Cardiac muscle cell (in vitro differentiated cells and primary cell): ENCODE measurements around the gene CNTNAP2. TPM values are rescaled to one million over a fixed set of nuclear protein-coding genes. Genes with fewer than 3 reads are reported as not detected.

Experiments
- DNase-seq, 2 donors: peaks; one replicate each; pipeline versions ENCODE4 v3.0.0 to v3.0.0-alpha.2; 2010 to 2017; ENCODE audit warnings: low read depth in 1 of 2, low spot score in 1 of 2
- H3K27ac ChIP-seq: fragments of 200-600 bp; sonication (generic); 2 replicates; pipeline ENCODE4 v1.5.1; 2016
- H3K27me3 ChIP-seq: fragments of 200-600 bp; sonication (generic); 2 replicates; pipeline ENCODE4 v1.6.0; 2016; ENCODE audit warnings: control low read depth
- H3K36me3 ChIP-seq: fragments of 200-600 bp; sonication (generic); 2 replicates; pipeline ENCODE4 v1.5.1; 2016; ENCODE audit warnings: control low read depth
- H3K4me1 ChIP-seq: fragments of 200-600 bp; sonication (generic); 2 replicates; pipeline ENCODE4 v1.8.1; 2017; ENCODE audit warnings: low read depth, mild to moderate bottlenecking, mixed run types
- H3K4me3 ChIP-seq: fragments of 200-600 bp; sonication (generic); 2 replicates; pipeline ENCODE4 v1.5.1; 2016; ENCODE audit warnings: mild to moderate bottlenecking
- H3K9me3 ChIP-seq: fragments of 200-600 bp; sonication (generic); 2 replicates; pipeline ENCODE4 v1.5.1; 2017; ENCODE audit warnings: low read depth, mild to moderate bottlenecking, control low read depth
- polyA plus RNA-seq: library from polyadenylated mRNA; unstranded; fragments of >200 nt; fragmentation: Nextera tagmentation; extraction: Ambion mirVana; gene quantifications from 2 replicates; pipeline ENCODE4 v1.2.1, GENCODE V29; 2016
- total RNA-seq: library from RNA; depleted of rRNA; stranded (reverse); fragments of >200 nt; gene quantifications from 2 replicates; pipeline ENCODE4 v1.2.3, GENCODE V29; 2016
- TF ChIP-seq, protein P1 (sequence below): IDR thresholded peaks from 2 replicates; pipeline ENCODE4 v1.5.1; 2012; ENCODE audit warnings: low read depth, mild to moderate bottlenecking, low read length

The CNTNAP2 gene
- total and polyA plus RNA-seq, 2 experiments from 2014 or later: 4.8 to 5.1 TPM

DNA sequence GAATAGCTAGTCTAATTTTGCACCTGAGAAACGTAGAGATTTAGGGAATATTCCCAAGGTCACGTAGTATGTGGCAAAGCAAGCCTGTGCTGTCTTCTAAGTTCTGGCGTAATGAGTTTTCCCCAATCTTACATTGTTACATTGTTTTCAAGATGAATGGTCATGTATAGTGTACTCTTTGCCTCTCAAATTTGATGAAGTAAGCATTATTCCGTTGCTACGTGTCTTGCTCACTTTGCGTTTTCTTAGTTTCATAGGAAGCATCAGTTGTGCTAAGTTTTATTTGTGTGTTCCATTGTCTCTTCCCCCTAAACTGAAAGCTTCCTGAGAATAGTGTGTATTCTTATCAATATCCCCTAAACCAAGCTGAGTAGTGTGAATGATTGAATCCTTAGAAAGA lies 1836.3 kb downstream of the CNTNAP2 start:
- Histone ChIP-seq H3K4me1 (no peaks in the 10 kb centered on the region), H3K4me3 (no peak overlapping the region), H3K9me3 (no peaks in the 10 kb centered on the region), H3K27ac (no peak overlapping the region), H3K27me3 (no peaks in the 10 kb centered on the region), H3K36me3 (no peaks in the 10 kb centered on the region)
- DNase-seq: no peak
- TF ChIP-seq, protein P1, sequence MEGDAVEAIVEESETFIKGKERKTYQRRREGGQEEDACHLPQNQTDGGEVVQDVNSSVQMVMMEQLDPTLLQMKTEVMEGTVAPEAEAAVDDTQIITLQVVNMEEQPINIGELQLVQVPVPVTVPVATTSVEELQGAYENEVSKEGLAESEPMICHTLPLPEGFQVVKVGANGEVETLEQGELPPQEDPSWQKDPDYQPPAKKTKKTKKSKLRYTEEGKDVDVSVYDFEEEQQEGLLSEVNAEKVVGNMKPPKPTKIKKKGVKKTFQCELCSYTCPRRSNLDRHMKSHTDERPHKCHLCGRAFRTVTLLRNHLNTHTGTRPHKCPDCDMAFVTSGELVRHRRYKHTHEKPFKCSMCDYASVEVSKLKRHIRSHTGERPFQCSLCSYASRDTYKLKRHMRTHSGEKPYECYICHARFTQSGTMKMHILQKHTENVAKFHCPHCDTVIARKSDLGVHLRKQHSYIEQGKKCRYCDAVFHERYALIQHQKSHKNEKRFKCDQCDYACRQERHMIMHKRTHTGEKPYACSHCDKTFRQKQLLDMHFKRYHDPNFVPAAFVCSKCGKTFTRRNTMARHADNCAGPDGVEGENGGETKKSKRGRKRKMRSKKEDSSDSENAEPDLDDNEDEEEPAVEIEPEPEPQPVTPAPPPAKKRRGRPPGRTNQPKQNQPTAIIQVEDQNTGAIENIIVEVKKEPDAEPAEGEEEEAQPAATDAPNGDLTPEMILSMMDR: no peak

- no peaks in the 10 kb centered on the region for H3K36me3 ChIP-seq
- H3K27me3 ChIP-seq: no peaks in the 10 kb centered on the region
- TF ChIP-seq, protein P1: no peak
- no peak overlapping the region for H3K27ac ChIP-seq
- no peak overlapping the region for H3K4me3 ChIP-seq
- DNase-seq: no peak
- no peaks in the 10 kb centered on the region for H3K9me3 ChIP-seq
- H3K4me1 ChIP-seq: no peaks in the 10 kb centered on the region
These were observed 1851.5 kb downstream of the CNTNAP2 start for GRCh38 chr7:147968046-147968610.

GRCh38 chr7:147971606-147972110 lies 1855.1 kb downstream of the CNTNAP2 start:
- TF ChIP-seq, protein P1: no peak
- H3K36me3 ChIP-seq: no peaks in the 10 kb centered on the region
- no peaks in the 10 kb centered on the region for H3K27me3 ChIP-seq
- H3K9me3 ChIP-seq: no peaks in the 10 kb centered on the region
- no peak for DNase-seq
- no peak overlapping the region for H3K27ac ChIP-seq
- no peaks in the 10 kb centered on the region for H3K4me1 ChIP-seq
- no peak overlapping the region for H3K4me3 ChIP-seq

- DNase-seq: no peak
- no peaks in the 10 kb centered on the region for H3K4me1 ChIP-seq
- TF ChIP-seq, protein P1: no peak
- no peaks in the 10 kb centered on the region for H3K36me3 ChIP-seq
- H3K4me3 ChIP-seq: no peak overlapping the region
- H3K9me3 ChIP-seq: no peaks in the 10 kb centered on the region
- H3K27ac ChIP-seq: no peak overlapping the region
- H3K27me3 ChIP-seq: no peaks in the 10 kb centered on the region
These were observed 1861.6 kb downstream of the CNTNAP2 start for GRCh38 chr7:147978201-147978600.

GRCh38 chr7:147978651-147979050 lies 1862.0 kb downstream of the CNTNAP2 start:
- H3K27me3 ChIP-seq: no peaks in the 10 kb centered on the region
- no peak overlapping the region for H3K4me3 ChIP-seq
- H3K4me1 ChIP-seq: no peaks in the 10 kb centered on the region
- no peak for DNase-seq
- no peaks in the 10 kb centered on the region for H3K36me3 ChIP-seq
- TF ChIP-seq, protein P1: no peak
- H3K9me3 ChIP-seq: no peaks in the 10 kb centered on the region
- no peak overlapping the region for H3K27ac ChIP-seq
